ENCODE results near the gene OR6J1.

Gene OR6J1

DNA sequence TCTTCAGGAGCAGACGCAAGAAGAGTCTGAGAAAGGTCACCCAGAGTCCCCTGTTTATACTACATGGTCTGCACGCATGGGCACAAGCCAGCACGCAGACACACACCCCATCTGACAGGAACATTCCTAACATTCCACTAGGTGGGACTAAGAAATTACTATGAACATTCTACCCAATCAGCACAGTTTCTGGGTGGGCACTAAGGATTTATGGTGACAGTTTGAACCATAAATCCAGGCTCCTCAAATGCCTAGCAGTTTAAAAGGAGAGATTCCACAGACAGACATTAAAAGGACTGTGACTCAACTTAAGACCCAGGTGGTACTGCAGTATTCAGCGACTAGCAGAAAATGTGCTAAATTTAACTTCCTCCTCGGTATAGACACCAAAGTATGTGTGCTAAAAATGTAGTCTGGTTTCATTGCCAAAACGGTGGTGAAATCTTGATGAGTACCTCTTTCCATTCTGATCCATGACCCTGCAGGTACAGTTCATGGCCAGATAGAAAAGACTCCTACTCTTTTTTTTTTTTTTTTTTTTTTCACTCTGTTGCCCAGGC, 29.8 kb downstream of the OR6J1 start:
- Histone ChIP-seq H3K4me3 (ENCODE audit: low read length) (no peak overlapping the region), H3K27ac (ENCODE audit: low read length) (no peak overlapping the region), H4K20me1 (ENCODE audit: insufficient read depth, low read length) (no peaks in the 10 kb centered on the region), H3K36me3 (replicated peaks; ENCODE audit: low read depth, low read length) (no peaks in the 10 kb centered on the region), H3K27me3 (ENCODE audit: low read depth, low read length) (no peaks in the 10 kb centered on the region), H2AFZ (ENCODE audit: low read depth, low read length) (no peak overlapping the region), H3K9me3 (ENCODE audit: insufficient read depth, low read length) (no peaks in the 10 kb centered on the region), H3K79me2 (ENCODE audit: low read length) (no peaks in the 10 kb centered on the region), H3K4me1 (ENCODE audit: low read length) (peaks cover 2% of the 10 kb centered on the region; the same call in 1 of the 2 replicates), H3K9ac (ENCODE audit: low read length) (no peak overlapping the region), H3K4me2 (ENCODE audit: low read length) (no peak overlapping the region)
- TF ChIP-seq EZH2phosphoT487 (IDR thresholded peaks at IDR 0.05; ENCODE audit: low read depth): no peak
- TF ChIP-seq, protein P1, sequence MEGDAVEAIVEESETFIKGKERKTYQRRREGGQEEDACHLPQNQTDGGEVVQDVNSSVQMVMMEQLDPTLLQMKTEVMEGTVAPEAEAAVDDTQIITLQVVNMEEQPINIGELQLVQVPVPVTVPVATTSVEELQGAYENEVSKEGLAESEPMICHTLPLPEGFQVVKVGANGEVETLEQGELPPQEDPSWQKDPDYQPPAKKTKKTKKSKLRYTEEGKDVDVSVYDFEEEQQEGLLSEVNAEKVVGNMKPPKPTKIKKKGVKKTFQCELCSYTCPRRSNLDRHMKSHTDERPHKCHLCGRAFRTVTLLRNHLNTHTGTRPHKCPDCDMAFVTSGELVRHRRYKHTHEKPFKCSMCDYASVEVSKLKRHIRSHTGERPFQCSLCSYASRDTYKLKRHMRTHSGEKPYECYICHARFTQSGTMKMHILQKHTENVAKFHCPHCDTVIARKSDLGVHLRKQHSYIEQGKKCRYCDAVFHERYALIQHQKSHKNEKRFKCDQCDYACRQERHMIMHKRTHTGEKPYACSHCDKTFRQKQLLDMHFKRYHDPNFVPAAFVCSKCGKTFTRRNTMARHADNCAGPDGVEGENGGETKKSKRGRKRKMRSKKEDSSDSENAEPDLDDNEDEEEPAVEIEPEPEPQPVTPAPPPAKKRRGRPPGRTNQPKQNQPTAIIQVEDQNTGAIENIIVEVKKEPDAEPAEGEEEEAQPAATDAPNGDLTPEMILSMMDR (IDR thresholded peaks at IDR 0.05; ENCODE audit: low read depth, low read length): no peak

DNA sequence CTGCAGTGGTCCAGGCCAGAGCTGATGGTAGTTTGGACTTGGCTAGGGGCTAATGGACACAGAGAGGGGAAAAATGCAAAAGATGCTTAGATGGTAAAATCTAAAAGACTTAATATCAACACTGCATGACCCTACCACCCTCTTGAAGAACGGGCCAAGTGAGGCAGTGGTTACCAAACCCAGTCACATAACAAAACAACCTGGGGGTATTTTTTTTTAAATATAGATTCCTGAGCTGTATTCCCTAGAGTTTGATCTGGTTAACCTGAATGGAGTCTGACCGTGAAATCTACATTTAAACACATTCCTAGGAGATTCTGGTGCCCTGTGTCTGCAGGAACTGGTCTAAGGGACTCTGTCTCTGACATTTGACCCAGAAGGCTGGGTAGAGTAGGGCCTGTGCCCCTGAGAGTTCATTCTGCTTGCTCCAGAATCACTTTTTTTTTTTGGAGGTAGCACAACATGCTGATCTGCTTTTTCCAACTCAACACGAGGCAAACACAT, 30.4 kb downstream of the OR6J1 start:
- Histone ChIP-seq H2AFZ (ENCODE audit: low read depth, low read length) (no peak overlapping the region), H3K79me2 (ENCODE audit: low read length) (no peaks in the 10 kb centered on the region), H3K36me3 (replicated peaks; ENCODE audit: low read depth, low read length) (no peaks in the 10 kb centered on the region), H3K4me3 (ENCODE audit: low read length) (no peak overlapping the region), H3K4me2 (ENCODE audit: low read length) (no peak overlapping the region), H3K4me1 (ENCODE audit: low read length) (peaks cover 2% of the 10 kb centered on the region; the same call in 1 of the 2 replicates), H3K9ac (ENCODE audit: low read length) (no peak overlapping the region), H4K20me1 (ENCODE audit: insufficient read depth, low read length) (no peaks in the 10 kb centered on the region), H3K27me3 (ENCODE audit: low read depth, low read length) (no peaks in the 10 kb centered on the region), H3K9me3 (ENCODE audit: insufficient read depth, low read length) (no peaks in the 10 kb centered on the region), H3K27ac (ENCODE audit: low read length) (no peak overlapping the region)
- no peak for TF ChIP-seq EZH2phosphoT487 (IDR thresholded peaks at IDR 0.05; ENCODE audit: low read depth)
- TF ChIP-seq, protein P1 (IDR thresholded peaks at IDR 0.05; ENCODE audit: low read depth, low read length): no peak

DNA sequence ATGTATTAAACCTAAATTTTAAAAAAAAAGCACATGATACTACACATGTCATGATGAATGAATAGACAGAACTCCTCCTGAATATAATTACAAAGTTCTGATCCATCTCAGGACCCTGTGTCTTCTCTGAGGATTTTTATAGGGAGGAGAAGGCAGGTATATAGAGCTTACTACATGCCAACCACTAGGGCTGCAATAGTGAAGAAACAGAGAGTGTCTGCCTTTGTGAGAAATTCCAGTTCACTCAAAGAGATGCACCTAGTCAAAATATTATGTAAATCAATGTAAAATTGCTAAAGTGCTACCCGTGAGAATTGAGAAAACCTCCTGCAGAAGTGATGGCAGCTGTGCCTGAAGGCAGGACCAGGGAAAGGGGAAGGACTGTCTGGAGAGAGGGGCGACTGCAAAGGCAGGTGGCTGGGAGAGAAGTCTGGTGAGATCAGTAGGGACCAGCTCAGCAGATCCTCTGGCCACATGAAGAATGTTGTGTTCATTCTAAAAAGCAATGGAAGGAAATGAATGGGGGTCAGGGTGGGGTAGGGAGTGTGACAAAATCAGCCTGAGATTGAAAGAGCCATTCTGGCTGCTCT, 31.0 kb downstream of the OR6J1 start:
- no peak overlapping the region for H3K9ac ChIP-seq (ENCODE audit: low read length)
- H3K4me3 ChIP-seq (ENCODE audit: low read length): no peak overlapping the region
- H3K27ac ChIP-seq (ENCODE audit: low read length): no peak overlapping the region
- H3K36me3 ChIP-seq (replicated peaks; ENCODE audit: low read depth, low read length): no peaks in the 10 kb centered on the region
- H3K4me2 ChIP-seq (ENCODE audit: low read length): no peak overlapping the region
- no peaks in the 10 kb centered on the region for H3K79me2 ChIP-seq (ENCODE audit: low read length)
- H4K20me1 ChIP-seq (ENCODE audit: insufficient read depth, low read length): no peaks in the 10 kb centered on the region
- no peaks in the 10 kb centered on the region for H3K27me3 ChIP-seq (ENCODE audit: low read depth, low read length)
- no peaks in the 10 kb centered on the region for H3K9me3 ChIP-seq (ENCODE audit: insufficient read depth, low read length)
- TF ChIP-seq, protein P1 (IDR thresholded peaks at IDR 0.05; ENCODE audit: low read depth, low read length): no peak
- TF ChIP-seq EZH2phosphoT487 (IDR thresholded peaks at IDR 0.05; ENCODE audit: low read depth): no peak
- H2AFZ ChIP-seq (ENCODE audit: low read depth, low read length): no peak overlapping the region
- peaks cover 2% of the 10 kb centered on the region; the same call in 1 of the 2 replicates for H3K4me1 ChIP-seq (ENCODE audit: low read length)

DNA sequence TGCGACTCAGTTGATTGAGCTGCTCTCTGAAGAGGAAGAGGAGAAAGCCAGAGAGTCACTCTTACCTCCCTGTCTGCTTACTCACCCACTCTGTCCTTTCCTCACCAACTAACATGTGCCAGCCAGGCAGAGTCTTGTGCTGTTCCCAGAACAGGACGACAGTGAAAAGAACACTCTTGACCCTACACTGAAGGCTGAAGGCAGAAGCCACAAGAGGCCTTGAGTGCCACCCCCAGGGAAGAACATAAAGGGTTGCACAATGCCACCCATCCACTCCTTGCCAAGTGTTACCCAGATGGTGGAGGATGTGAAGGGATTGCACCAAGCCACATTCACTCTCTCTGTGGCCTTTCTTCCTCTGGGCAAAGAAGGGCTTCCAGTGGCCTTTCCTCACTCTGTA, 33.2 kb downstream of the OR6J1 start:
- no peaks in the 10 kb centered on the region for H3K9me3 ChIP-seq (ENCODE audit: insufficient read depth, low read length)
- H3K27me3 ChIP-seq (ENCODE audit: low read depth, low read length): no peaks in the 10 kb centered on the region
- H3K79me2 ChIP-seq (ENCODE audit: low read length): no peaks in the 10 kb centered on the region
- no peak for TF ChIP-seq EZH2phosphoT487 (IDR thresholded peaks at IDR 0.05; ENCODE audit: low read depth)
- TF ChIP-seq, protein P1 (IDR thresholded peaks at IDR 0.05; ENCODE audit: low read depth, low read length): no peak
- H3K9ac ChIP-seq (ENCODE audit: low read length): no peak overlapping the region
- H4K20me1 ChIP-seq (ENCODE audit: insufficient read depth, low read length): no peaks in the 10 kb centered on the region
- H3K36me3 ChIP-seq (replicated peaks; ENCODE audit: low read depth, low read length): peaks cover 11% of the 10 kb centered on the region
- H3K4me2 ChIP-seq (ENCODE audit: low read length): no peak overlapping the region
- H2AFZ ChIP-seq (ENCODE audit: low read depth, low read length): no peak overlapping the region
- no peak overlapping the region for H3K4me3 ChIP-seq (ENCODE audit: low read length)
- peaks cover 2% of the 10 kb centered on the region; the same call in 1 of the 2 replicates for H3K4me1 ChIP-seq (ENCODE audit: low read length)
- H3K27ac ChIP-seq (ENCODE audit: low read length): no peak overlapping the region

Data from OCI-LY3 (cell line).